WTC11 (cell line): ENCODE data around the gene SCO1. TPM values are rescaled to one million over a fixed set of nuclear protein-coding genes. Genes with fewer than 3 reads are reported as not detected.

Source experiments
- ATAC-seq: fragments of 200-7000 bp; cut with Tn5 transposase; 2 replicates; pipeline ENCODE4 v1.10.0; 2021; ENCODE audit warnings: mild to moderate bottlenecking, moderate library complexity
- CTCF ChIA-PET: fragments of 300-600 bp; sonication (Branson Sonifier 250); formaldehyde crosslinking; loops from one replicate; lab custom pipeline; 2021; ENCODE audit warnings: antibody characterized with exemption; lab: Charles Lee
- POLR2A ChIA-PET: fragments of 350-600 bp; sonication (Branson Sonifier 250); formaldehyde crosslinking; loops from one replicate; lab custom pipeline; 2021; ENCODE audit warnings: antibody characterized with exemption; lab: Charles Lee
- DNase-seq: peaks from one replicate; pipeline ENCODE4 v3.0.0; 2021; ENCODE audit warnings: low spot score
- H3K27ac Mint-ChIP-seq: 2 replicates; pipeline ENCODE4 v1.8.0; 2021; ENCODE audit warnings: mixed read lengths
- H3K27me3 Mint-ChIP-seq: 2 replicates; pipeline ENCODE4 v1.8.0; 2021; ENCODE audit warnings: low read depth, mild to moderate bottlenecking, moderate library complexity, mixed read lengths
- H3K36me3 Mint-ChIP-seq: 2 replicates; pipeline ENCODE4 v1.8.0; 2021; ENCODE audit warnings: mixed read lengths
- H3K4me1 Mint-ChIP-seq: 2 replicates; pipeline ENCODE4 v1.8.0; 2022; ENCODE audit warnings: mixed read lengths
- H3K4me3 Mint-ChIP-seq: 2 replicates; pipeline ENCODE4 v1.8.0; 2021; ENCODE audit warnings: mild to moderate bottlenecking, moderate library complexity, mixed read lengths
- H3K9me3 Mint-ChIP-seq: 2 replicates; pipeline ENCODE4 v1.8.0; 2021; ENCODE audit warnings: mixed read lengths
- AR ChIP-seq: fragments of 250-450 bp; sonication (Bioruptor Pico); IDR thresholded peaks from 2 replicates; pipeline ENCODE4 v1.9.0; 2021; ENCODE audit warnings: mild to moderate bottlenecking
- ATF1 ChIP-seq: sonication (generic); formaldehyde crosslinking; IDR thresholded peaks from 2 replicates; pipeline ENCODE4 v1.8.1; 2023; ENCODE audit warnings: mild to moderate bottlenecking, moderate library complexity, missing genetic modification reagents
- ATF2 ChIP-seq: sonication (generic); formaldehyde crosslinking; IDR thresholded peaks from 2 replicates; pipeline ENCODE4 v1.8.1; 2022; ENCODE audit warnings: low read depth, missing genetic modification reagents, borderline replicate concordance
- FOXJ3 ChIP-seq: sonication (generic); formaldehyde crosslinking; IDR thresholded peaks from 2 replicates; pipeline ENCODE4 v1.9.0; 2021; ENCODE audit warnings: missing genetic modification reagents, mild to moderate bottlenecking, borderline replicate concordance
- MXD4 ChIP-seq: fragments of 250-450 bp; sonication (Bioruptor Pico); IDR thresholded peaks from 2 replicates; pipeline ENCODE4 v1.8.0; 2021; ENCODE audit warnings: mild to moderate bottlenecking, moderate library complexity, borderline replicate concordance
- MYBL2 ChIP-seq: sonication (generic); formaldehyde crosslinking; IDR thresholded peaks from 2 replicates; pipeline ENCODE4 v1.8.1; 2023; ENCODE audit warnings: mild to moderate bottlenecking, moderate library complexity, missing genetic modification reagents
- NR1H2 ChIP-seq: sonication (generic); formaldehyde crosslinking; IDR thresholded peaks from 2 replicates; pipeline ENCODE4 v1.9.0; 2021; ENCODE audit warnings: mild to moderate bottlenecking, moderate library complexity, missing genetic modification reagents
- OVOL2 ChIP-seq: fragments of 250-450 bp; sonication (Bioruptor Pico); IDR thresholded peaks from 2 replicates; pipeline ENCODE4 v1.9.0; 2021; ENCODE audit warnings: mild to moderate bottlenecking, borderline replicate concordance
- STAT6 ChIP-seq: sonication (generic); formaldehyde crosslinking; conservative IDR thresholded peaks from 2 replicates; pipeline ENCODE4 v1.8.1; 2023; ENCODE audit warnings: mild to moderate bottlenecking, low read depth, missing genetic modification reagents, moderate library complexity
- ZBTB21 ChIP-seq: sonication (generic); formaldehyde crosslinking; IDR thresholded peaks from 2 replicates; pipeline ENCODE4 v1.8.1; 2023; ENCODE audit warnings: mild to moderate bottlenecking, missing genetic modification reagents, borderline replicate concordance
- ZNF138 ChIP-seq: sonication (generic); formaldehyde crosslinking; conservative IDR thresholded peaks from 2 replicates; pipeline ENCODE4 v1.8.1; 2022; ENCODE audit warnings: mild to moderate bottlenecking, moderate library complexity, missing genetic modification reagents
- ZNF219 ChIP-seq: sonication (generic); formaldehyde crosslinking; IDR thresholded peaks from 2 replicates; pipeline ENCODE4 v1.8.0; 2023; ENCODE audit warnings: missing genetic modification reagents, mild to moderate bottlenecking, borderline replicate concordance
- ZNF263 ChIP-seq: sonication (generic); formaldehyde crosslinking; IDR thresholded peaks from 2 replicates; pipeline ENCODE4 v1.8.1; 2022; ENCODE audit warnings: low read depth, mild to moderate bottlenecking, moderate library complexity, missing genetic modification reagents
- ZNF317 ChIP-seq: sonication (generic); formaldehyde crosslinking; IDR thresholded peaks from 2 replicates; pipeline ENCODE4 v1.8.1; 2023; ENCODE audit warnings: low read depth, mild to moderate bottlenecking, moderate library complexity, missing genetic modification reagents, borderline replicate concordance
- ZNF423 ChIP-seq: fragments of 250-450 bp; sonication (Bioruptor Pico); IDR thresholded peaks from 2 replicates; pipeline ENCODE4 v2.1.2; 2022; ENCODE audit warnings: mild to moderate bottlenecking, moderate library complexity
- ZNF425 ChIP-seq: fragments of 250-450 bp; sonication (Bioruptor Pico); conservative IDR thresholded peaks from 2 replicates; pipeline ENCODE4 v1.9.0; 2021; ENCODE audit warnings: mild to moderate bottlenecking
- total RNA-seq: library from RNA; stranded (reverse); gene quantifications from 3 replicates; pipeline ENCODE4 v1.2.3, GENCODE V29; 2021
- TF ChIP-seq, protein P1 (sequence below): sonication (generic); formaldehyde crosslinking; IDR thresholded peaks from 2 replicates; pipeline ENCODE4 v1.8.0; 2022; ENCODE audit warnings: mild to moderate bottlenecking, missing genetic modification reagents
- TF ChIP-seq, protein P2 (sequence below): sonication (generic); formaldehyde crosslinking; IDR thresholded peaks from 2 replicates; pipeline ENCODE4 v1.8.1; 2023; ENCODE audit warnings: mild to moderate bottlenecking, missing genetic modification reagents, borderline replicate concordance
- TF ChIP-seq, protein P3 (sequence below): sonication (generic); formaldehyde crosslinking; IDR thresholded peaks from 2 replicates; pipeline ENCODE4 v1.8.1; 2022; ENCODE audit warnings: mild to moderate bottlenecking, missing genetic modification reagents, moderate library complexity, borderline replicate concordance
- TF ChIP-seq, protein P4 (sequence below): sonication (generic); formaldehyde crosslinking; IDR thresholded peaks from 2 replicates; pipeline ENCODE4 v1.8.1; 2022; ENCODE audit warnings: missing genetic modification reagents, borderline replicate concordance

Gene SCO1
- total RNA-seq, 1 experiment from 2014 or later, result 63.8 TPM

DNA sequence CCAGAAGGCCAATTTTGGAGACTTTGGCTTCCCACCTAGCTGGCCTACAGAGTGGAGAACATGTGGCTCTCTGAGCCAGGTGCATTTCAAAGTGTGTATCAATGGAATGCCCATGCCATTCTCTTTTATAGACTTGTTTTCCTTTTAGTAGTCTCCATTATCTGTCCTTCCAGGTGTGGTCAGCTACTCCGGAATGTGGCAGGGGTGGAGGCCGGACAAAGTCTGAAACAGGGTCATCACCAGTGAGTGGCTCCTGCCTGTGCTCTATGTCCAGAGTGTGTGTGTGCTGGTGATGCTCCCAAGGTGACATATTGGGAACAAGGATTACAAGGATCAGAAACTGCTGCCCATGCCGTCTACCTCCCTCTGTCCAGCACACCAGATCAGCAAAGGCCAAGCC is 36.3 kb upstream of the SCO1 start:
- ATAC-seq, result no peak

More for the DNA sequence above, 36.3 kb upstream of the SCO1 start:
- no peak overlapping the region for H3K4me3 Mint-ChIP-seq
- H3K9me3 Mint-ChIP-seq, result peaks cover 3% of the 10 kb centered on the region; the same call in 1 of the 2 replicates
- ChIA-PET POLR2A (no interaction called here), CTCF (interaction anchor here (1.0 to 1.3 kb wide), 2 partner anchors 105 to 142 kb away, joined by 3 read pairs; no protein-coding TSS in a partner anchor)
- TF ChIP-seq AR (CRISPR knock-in tag), result no peak
- TF ChIP-seq, protein P1, sequence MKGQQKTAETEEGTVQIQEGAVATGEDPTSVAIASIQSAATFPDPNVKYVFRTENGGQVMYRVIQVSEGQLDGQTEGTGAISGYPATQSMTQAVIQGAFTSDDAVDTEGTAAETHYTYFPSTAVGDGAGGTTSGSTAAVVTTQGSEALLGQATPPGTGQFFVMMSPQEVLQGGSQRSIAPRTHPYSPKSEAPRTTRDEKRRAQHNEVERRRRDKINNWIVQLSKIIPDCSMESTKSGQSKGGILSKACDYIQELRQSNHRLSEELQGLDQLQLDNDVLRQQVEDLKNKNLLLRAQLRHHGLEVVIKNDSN (CRISPR knock-in tag), result no peak
- no peak for TF ChIP-seq MYBL2 (CRISPR knock-in tag)
- no peak for TF ChIP-seq OVOL2 (CRISPR knock-in tag)
- TF ChIP-seq ATF1 (CRISPR knock-in tag), result no peak
- TF ChIP-seq ZNF263, result no peak
- TF ChIP-seq ZNF425, result no peak
- TF ChIP-seq, protein P2, sequence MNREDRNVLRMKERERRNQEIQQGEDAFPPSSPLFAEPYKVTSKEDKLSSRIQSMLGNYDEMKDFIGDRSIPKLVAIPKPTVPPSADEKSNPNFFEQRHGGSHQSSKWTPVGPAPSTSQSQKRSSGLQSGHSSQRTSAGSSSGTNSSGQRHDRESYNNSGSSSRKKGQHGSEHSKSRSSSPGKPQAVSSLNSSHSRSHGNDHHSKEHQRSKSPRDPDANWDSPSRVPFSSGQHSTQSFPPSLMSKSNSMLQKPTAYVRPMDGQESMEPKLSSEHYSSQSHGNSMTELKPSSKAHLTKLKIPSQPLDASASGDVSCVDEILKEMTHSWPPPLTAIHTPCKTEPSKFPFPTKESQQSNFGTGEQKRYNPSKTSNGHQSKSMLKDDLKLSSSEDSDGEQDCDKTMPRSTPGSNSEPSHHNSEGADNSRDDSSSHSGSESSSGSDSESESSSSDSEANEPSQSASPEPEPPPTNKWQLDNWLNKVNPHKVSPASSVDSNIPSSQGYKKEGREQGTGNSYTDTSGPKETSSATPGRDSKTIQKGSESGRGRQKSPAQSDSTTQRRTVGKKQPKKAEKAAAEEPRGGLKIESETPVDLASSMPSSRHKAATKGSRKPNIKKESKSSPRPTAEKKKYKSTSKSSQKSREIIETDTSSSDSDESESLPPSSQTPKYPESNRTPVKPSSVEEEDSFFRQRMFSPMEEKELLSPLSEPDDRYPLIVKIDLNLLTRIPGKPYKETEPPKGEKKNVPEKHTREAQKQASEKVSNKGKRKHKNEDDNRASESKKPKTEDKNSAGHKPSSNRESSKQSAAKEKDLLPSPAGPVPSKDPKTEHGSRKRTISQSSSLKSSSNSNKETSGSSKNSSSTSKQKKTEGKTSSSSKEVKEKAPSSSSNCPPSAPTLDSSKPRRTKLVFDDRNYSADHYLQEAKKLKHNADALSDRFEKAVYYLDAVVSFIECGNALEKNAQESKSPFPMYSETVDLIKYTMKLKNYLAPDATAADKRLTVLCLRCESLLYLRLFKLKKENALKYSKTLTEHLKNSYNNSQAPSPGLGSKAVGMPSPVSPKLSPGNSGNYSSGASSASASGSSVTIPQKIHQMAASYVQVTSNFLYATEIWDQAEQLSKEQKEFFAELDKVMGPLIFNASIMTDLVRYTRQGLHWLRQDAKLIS (CRISPR knock-in tag), result no peak
- TF ChIP-seq FOXJ3 (CRISPR knock-in tag), result no peak
- TF ChIP-seq ATF2 (CRISPR knock-in tag), result no peak
- TF ChIP-seq, protein P3, sequence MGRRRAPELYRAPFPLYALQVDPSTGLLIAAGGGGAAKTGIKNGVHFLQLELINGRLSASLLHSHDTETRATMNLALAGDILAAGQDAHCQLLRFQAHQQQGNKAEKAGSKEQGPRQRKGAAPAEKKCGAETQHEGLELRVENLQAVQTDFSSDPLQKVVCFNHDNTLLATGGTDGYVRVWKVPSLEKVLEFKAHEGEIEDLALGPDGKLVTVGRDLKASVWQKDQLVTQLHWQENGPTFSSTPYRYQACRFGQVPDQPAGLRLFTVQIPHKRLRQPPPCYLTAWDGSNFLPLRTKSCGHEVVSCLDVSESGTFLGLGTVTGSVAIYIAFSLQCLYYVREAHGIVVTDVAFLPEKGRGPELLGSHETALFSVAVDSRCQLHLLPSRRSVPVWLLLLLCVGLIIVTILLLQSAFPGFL (CRISPR knock-in tag), result no peak
- no peak for TF ChIP-seq ZNF219 (CRISPR knock-in tag)
- TF ChIP-seq MXD4 (CRISPR knock-in tag), result no peak
- no peak for TF ChIP-seq ZNF423
- no peak for TF ChIP-seq ZNF138 (CRISPR knock-in tag)
- TF ChIP-seq NR1H2, result no peak
- TF ChIP-seq ZNF317 (CRISPR knock-in tag), result no peak
- TF ChIP-seq STAT6 (CRISPR knock-in tag), result no peak
- TF ChIP-seq, protein P4, sequence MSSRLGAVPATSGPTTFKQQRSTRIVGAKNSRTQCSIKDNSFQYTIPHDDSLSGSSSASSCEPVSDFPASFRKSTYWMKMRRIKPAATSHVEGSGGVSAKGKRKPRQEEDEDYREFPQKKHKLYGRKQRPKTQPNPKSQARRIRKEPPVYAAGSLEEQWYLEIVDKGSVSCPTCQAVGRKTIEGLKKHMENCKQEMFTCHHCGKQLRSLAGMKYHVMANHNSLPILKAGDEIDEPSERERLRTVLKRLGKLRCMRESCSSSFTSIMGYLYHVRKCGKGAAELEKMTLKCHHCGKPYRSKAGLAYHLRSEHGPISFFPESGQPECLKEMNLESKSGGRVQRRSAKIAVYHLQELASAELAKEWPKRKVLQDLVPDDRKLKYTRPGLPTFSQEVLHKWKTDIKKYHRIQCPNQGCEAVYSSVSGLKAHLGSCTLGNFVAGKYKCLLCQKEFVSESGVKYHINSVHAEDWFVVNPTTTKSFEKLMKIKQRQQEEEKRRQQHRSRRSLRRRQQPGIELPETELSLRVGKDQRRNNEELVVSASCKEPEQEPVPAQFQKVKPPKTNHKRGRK (CRISPR knock-in tag), result no peak
- TF ChIP-seq ZBTB21 (CRISPR knock-in tag), result no peak
- H3K4me1 Mint-ChIP-seq, result peaks cover 28% of the 10 kb centered on the region
- no peak for DNase-seq
- H3K27me3 Mint-ChIP-seq, result no peaks in the 10 kb centered on the region
- 0 out of 2 replicates have a peak, but pooled peaks cover 3% of the 10 kb centered on the region for H3K36me3 Mint-ChIP-seq
- H3K27ac Mint-ChIP-seq, result no peak overlapping the region
